ENCODE measurements around the gene NPR1. TPM values are rescaled to one million over a fixed set of nuclear protein-coding genes. Genes with fewer than 3 reads are reported as not detected.

Gene NPR1
- total and polyA plus RNA-seq, 2 donors (not counting 3 experiments of a cell fraction or from before 2014, with no cell fraction given) = 9.8 to 13.3 TPM

- Histone ChIP-seq H3K4me3 (replicated peaks in 1 of 3; ENCODE audit: insufficient read depth in 1 of 3, low read depth in 1 of 3, low read length in 3 of 3) (no peak overlapping the region), H3K4me2 (ENCODE audit: insufficient read depth, low read length) (no peak overlapping the region), H3K9me3 (replicated peaks; ENCODE audit: control insufficient read depth, insufficient read depth, low read length) (no peaks in the 10 kb centered on the region), H4K20me1 (replicated peaks; ENCODE audit: control insufficient read depth, extremely low read depth, insufficient read depth, low read length) (no peaks in the 10 kb centered on the region), H3K36me3 (ENCODE audit: control insufficient read depth in 2 of 2, extremely low read depth in 1 of 2, insufficient read depth in 2 of 2, low read length in 2 of 2) (no peaks in the 10 kb centered on the region), H3K9me1 (replicated peaks; ENCODE audit: control insufficient read depth, extremely low read depth, insufficient read depth, low read length) (no peaks in the 10 kb centered on the region), H3K27me3 (ENCODE audit: control insufficient read depth in 2 of 2, insufficient read depth in 2 of 2, low read length in 2 of 2) (no peaks in the 10 kb centered on the region), H2AFZ (ENCODE audit: low read depth, low read length) (no peak overlapping the region), H3K4me1 (ENCODE audit: control insufficient read depth, extremely low read depth, insufficient read depth, low read length) (peaks cover 3% of the 10 kb centered on the region), H3K79me2 (ENCODE audit: control insufficient read depth, insufficient read depth, low read length) (no peaks in the 10 kb centered on the region), H3K27ac (ENCODE audit: insufficient read depth, low read depth, low read length) (no peak overlapping the region), H3K9ac (replicated peaks; ENCODE audit: extremely low read depth, insufficient read depth, low read length) (no peak overlapping the region)
- ChIA-PET CTCF (interaction anchor here (1.3 kb wide), 2 partner anchors 57 to 59 kb away, joined by 4 read pairs; no protein-coding TSS in a partner anchor), POLR2A (no interaction called here)
- dilution Hi-C loops (cut with MboI; ENCODE audit: extremely low pct_ligation_motif_present, low sequenced_read_pairs) = no loop called here
- BruUV-seq (replicated peaks) = no TSS peak
- intact Hi-C loops (cut with micrococcal nuclease) = no loop called here
- no peak for DNase-seq (ENCODE audit: low read depth, low spot score)
- no peak for FAIRE-seq
- no peak for TF ChIP-seq GATA2 (IDR thresholded peaks at IDR 0.05; ENCODE audit: insufficient read depth, insufficient read length, low read depth, low read length)
- TF ChIP-seq POLR2AphosphoS5 (IDR thresholded peaks at IDR 0.05; ENCODE audit: insufficient read depth, low read depth, low read length) = no peak
- no peak for TF ChIP-seq CTCF (IDR thresholded peaks at IDR 0.05; ENCODE audit: extremely low read depth in 1 of 2, insufficient read depth in 1 of 2, low read depth in 1 of 2, low read length in 2 of 2)
- TF ChIP-seq EZH2 (IDR thresholded peaks at IDR 0.05; ENCODE audit: borderline replicate concordance, low read depth, low read length, severe bottlenecking) = no peak
- no peak for TF ChIP-seq POLR2A (IDR thresholded peaks at IDR 0.05; ENCODE audit: low read depth, low read length)
- no peak for TF ChIP-seq MAX (IDR thresholded peaks at IDR 0.05; ENCODE audit: insufficient read depth, insufficient read length)
- TF ChIP-seq JUN (IDR thresholded peaks at IDR 0.05; ENCODE audit: borderline replicate concordance, insufficient read depth, insufficient read length, low read depth) = no peak
- TF ChIP-seq MYC (IDR thresholded peaks at IDR 0.05; ENCODE audit: low read depth, low read length) = no peak
- no peak for TF ChIP-seq FOS (IDR thresholded peaks at IDR 0.05; ENCODE audit: borderline replicate concordance, insufficient read depth, low read length)
These were observed 56.6 kb downstream of the NPR1 start for GRCh38 chr1:153735090-153735420.
